Neural cell (in vitro differentiated cells): ENCODE results near the gene MYO18A. TPM values are rescaled to one million over a fixed set of nuclear protein-coding genes. Genes with fewer than 3 reads are reported as not detected.

Experiments
- H2AFZ ChIP-seq: fragments of 200-600, 300-800 bp; sonication (generic), shearing (Covaris generic); 2 replicates; pipeline ENCODE4 v1.6.0; 2014; ENCODE audit warnings: low read depth, mild to moderate bottlenecking, antibody characterized with exemption, low read length, moderate library complexity
- H3F3A ChIP-seq: fragments of 200-600 bp; shearing (Covaris generic); 2 replicates; pipeline ENCODE4 v1.6.1; 2016; ENCODE audit warnings: mild to moderate bottlenecking, moderate library complexity, mixed read lengths, antibody characterized with exemption, low read length; ENCODE audit not compliant: insufficient read depth, poor library complexity, severe bottlenecking
- H3K27ac ChIP-seq: fragments of 200-600, 300-800 bp; sonication (generic), shearing (Covaris generic); 2 replicates; pipeline ENCODE4 v1.5.1; 2014; ENCODE audit warnings: mild to moderate bottlenecking, low read length, moderate library complexity
- H3K27me3 ChIP-seq: fragments of 300-800, 200-600 bp; sonication (generic), shearing (Covaris generic); 2 replicates; pipeline ENCODE4 v1.6.0; 2014; ENCODE audit warnings: mild to moderate bottlenecking, low read depth, low read length, moderate library complexity; ENCODE audit not compliant: insufficient read depth
- H3K36me3 ChIP-seq: fragments of 300-800, 200-600 bp; sonication (generic), shearing (Covaris generic); 2 replicates; pipeline ENCODE4 v1.5.1; 2014; ENCODE audit warnings: mild to moderate bottlenecking, antibody characterized with exemption, low read length, moderate library complexity; ENCODE audit not compliant: insufficient read depth
- H3K4me2 ChIP-seq: fragments of 300-800, 200-600 bp; sonication (generic), shearing (Covaris generic); 2 replicates; pipeline ENCODE4 v1.6.0; 2014; ENCODE audit warnings: mild to moderate bottlenecking, low read length
- H3K4me3 ChIP-seq: fragments of 300-800, 200-600 bp; sonication (generic), shearing (Covaris generic); 2 replicates; pipeline ENCODE4 v1.5.1; 2014; ENCODE audit warnings: mild to moderate bottlenecking, low read length, moderate library complexity
- H3K79me2 ChIP-seq: fragments of 200-600 bp; shearing (Covaris generic); replicated peaks from 2 replicates; pipeline ENCODE4 v1.6.0; 2014; ENCODE audit warnings: mild to moderate bottlenecking, low read length, moderate library complexity; ENCODE audit not compliant: insufficient read depth
- H3K9ac ChIP-seq: fragments of 300-800, 200-600 bp; sonication (generic), shearing (Covaris generic); 2 replicates; pipeline ENCODE4 v1.6.1; 2016; ENCODE audit warnings: mild to moderate bottlenecking, low read length, mixed read lengths
- H3K9me2 ChIP-seq: fragments of 200-600 bp; shearing (Covaris generic); 2 replicates; pipeline ENCODE4 v1.6.1; 2016; ENCODE audit warnings: mild to moderate bottlenecking, low read length, mixed read lengths; ENCODE audit not compliant: insufficient read depth
- H3K9me3 ChIP-seq: fragments of 200-600, 300-800 bp; sonication (generic), shearing (Covaris generic); 2 replicates; pipeline ENCODE4 v1.6.1; 2016; ENCODE audit warnings: mild to moderate bottlenecking, mixed run types, low read length, moderate library complexity, mixed read lengths
- H4K20me1 ChIP-seq: fragments of 200-600 bp; shearing (Covaris generic); 2 replicates; pipeline ENCODE4 v1.6.1; 2016; ENCODE audit warnings: mild to moderate bottlenecking, mixed run types; ENCODE audit not compliant: insufficient read depth
- CTCF ChIP-seq: fragments of 450-650 bp; IDR thresholded peaks from 2 replicates; pipeline ENCODE4 v1.5.1; 2014; ENCODE audit warnings: antibody characterized with exemption, mild to moderate bottlenecking, moderate library complexity; ENCODE audit not compliant: poor library complexity, severe bottlenecking
- EP300 ChIP-seq: fragments of 450-650 bp; conservative IDR thresholded peaks from 2 replicates; pipeline ENCODE4 v1.6.1; 2014; ENCODE audit warnings: antibody characterized with exemption, mild to moderate bottlenecking, moderate library complexity; ENCODE audit not compliant: poor library complexity, severe bottlenecking
- EZH2 ChIP-seq: fragments of 200-600, 300-800 bp; shearing (Covaris generic), sonication (generic); IDR thresholded peaks from 2 replicates; pipeline ENCODE4 v1.6.1; 2014; ENCODE audit warnings: antibody characterized with exemption, low read length, borderline replicate concordance, mild to moderate bottlenecking; ENCODE audit not compliant: insufficient read depth, poor library complexity, severe bottlenecking
- MXI1 ChIP-seq: fragments of 450-650 bp; conservative IDR thresholded peaks from 2 replicates; pipeline ENCODE4 v1.6.1; 2014; ENCODE audit warnings: antibody characterized with exemption, mild to moderate bottlenecking; ENCODE audit not compliant: poor library complexity, severe bottlenecking
- POLR2AphosphoS5 ChIP-seq: IDR thresholded peaks from 2 replicates; pipeline ENCODE4 v1.6.1; 2012
- RAD21 ChIP-seq: fragments of 450-650 bp; conservative IDR thresholded peaks from 2 replicates; pipeline ENCODE4 v1.6.1; 2014; ENCODE audit warnings: antibody characterized with exemption, mild to moderate bottlenecking, moderate library complexity
- REST ChIP-seq: IDR thresholded peaks from 2 replicates; pipeline ENCODE4 v1.6.1; 2012; ENCODE audit warnings: borderline replicate concordance
- SMC3 ChIP-seq: fragments of 450-650 bp; conservative IDR thresholded peaks from 2 replicates; pipeline ENCODE4 v1.6.1; 2014; ENCODE audit warnings: antibody characterized with exemption, mild to moderate bottlenecking, moderate library complexity; ENCODE audit not compliant: poor library complexity
- TAF1 ChIP-seq: IDR thresholded peaks from 2 replicates; pipeline ENCODE4 v1.6.1; 2012; ENCODE audit warnings: low read depth
- polyA plus RNA-seq: library from polyadenylated mRNA; depleted of rRNA; stranded (reverse); fragments of >200 nt; gene quantifications from 2 replicates; pipeline ENCODE4 v1.2.3, GENCODE V29; 2014

The MYO18A gene
- polyA plus RNA-seq, 1 donor from 2014 or later, result 21.6 TPM

- Histone ChIP-seq H3F3A (no peaks in the 10 kb centered on the region), H4K20me1 (no peaks in the 10 kb centered on the region), H3K4me2 (no peak overlapping the region), H3K36me3 (no peaks in the 10 kb centered on the region), H3K79me2 (no peaks in the 10 kb centered on the region), H3K27ac (no peak overlapping the region), H3K9ac (no peak overlapping the region), H3K9me2 (no peaks in the 10 kb centered on the region), H3K4me3 (no peak overlapping the region), H2AFZ (no peak overlapping the region), H3K27me3 (no peaks in the 10 kb centered on the region), H3K9me3 (no peaks in the 10 kb centered on the region)
- TF ChIP-seq EP300, result no peak
- TF ChIP-seq RAD21, result no peak
- TF ChIP-seq REST, result no peak
- no peak for TF ChIP-seq POLR2AphosphoS5
- TF ChIP-seq MXI1, result no peak
- TF ChIP-seq SMC3, result no peak
These were observed 53.8 kb downstream of the MYO18A start for GRCh38 chr17:29126268-29126930.

GRCh38 chr17:29125651-29126050 is 54.5 kb downstream of the MYO18A start:
- H2AFZ ChIP-seq, result no peak overlapping the region
- no peaks in the 10 kb centered on the region for H4K20me1 ChIP-seq
- no peaks in the 10 kb centered on the region for H3F3A ChIP-seq
- H3K9ac ChIP-seq, result no peak overlapping the region
- TF ChIP-seq EZH2 (no peak), POLR2AphosphoS5 (no peak), MXI1 (no peak), SMC3 (no peak), EP300 (no peak), RAD21 (no peak), CTCF (no peak), REST (no peak), TAF1 (no peak)
- no peaks in the 10 kb centered on the region for H3K27me3 ChIP-seq
- no peak overlapping the region for H3K4me3 ChIP-seq
- no peaks in the 10 kb centered on the region for H3K9me2 ChIP-seq
- H3K79me2 ChIP-seq, result no peaks in the 10 kb centered on the region
- H3K4me2 ChIP-seq, result no peak overlapping the region
- no peak overlapping the region for H3K27ac ChIP-seq
- H3K36me3 ChIP-seq, result no peaks in the 10 kb centered on the region
- H3K9me3 ChIP-seq, result no peaks in the 10 kb centered on the region
